Rectal smooth muscle tissue (tissue), 1 donor: ENCODE measurements around the gene MAN2B1.
"Not testable (repeated sequence)": the region's sequence is repeated elsewhere in the genome, so short reads cannot be mapped to it uniquely, and the experiment has no call there.

ENCODE experiments used
- H3K27ac ChIP-seq: one replicate; pipeline ENCODE4 v1.7.0; 2013; ENCODE audit warnings: low read depth, low read length, inconsistent platforms
- H3K27me3 ChIP-seq: one replicate; pipeline ENCODE4 v1.7.0; 2013; ENCODE audit warnings: low read length; ENCODE audit not compliant: control insufficient read depth, insufficient read depth
- H3K36me3 ChIP-seq: one replicate; pipeline ENCODE4 v1.7.0; 2013; ENCODE audit warnings: low read length; ENCODE audit not compliant: control insufficient read depth, insufficient read depth
- H3K4me1 ChIP-seq: one replicate; pipeline ENCODE4 v1.7.0; 2013; ENCODE audit warnings: low read length; ENCODE audit not compliant: control insufficient read depth, insufficient read depth
- H3K4me3 ChIP-seq: one replicate; pipeline ENCODE4 v1.7.0; 2013; ENCODE audit warnings: low read length
- H3K9ac ChIP-seq: one replicate; pipeline ENCODE4 v1.7.0; 2013; ENCODE audit warnings: low read length

The MAN2B1 gene

GRCh38 chr19:12698138-12698537 lies 31.6 kb upstream of the MAN2B1 start:
- Histone ChIP-seq H3K27ac (no peak overlapping the region), H3K4me3 (no peak overlapping the region), H3K27me3 (no peaks in the 10 kb centered on the region), H3K4me1 (peaks cover 6% of the 10 kb centered on the region), H3K9ac (no peak overlapping the region), H3K36me3 (peaks cover 28% of the 10 kb centered on the region)

GRCh38 chr19:12697425-12697824 lies 30.9 kb upstream of the MAN2B1 start:
- H3K4me3 ChIP-seq, result not testable (repeated sequence)

GRCh38 chr19:12696366-12697335 lies 30.1 kb upstream of the MAN2B1 start, which contains the start of gene FBXW9:
FBXW9 (minus strand) TSS chr19:12696631; CDS start chr19:12696581, 50 bp downstream.
- H3K27ac ChIP-seq, result peak within 1 kb of the TSS; percentile 90
- peaks cover 6% of the 10 kb centered on the region for H3K4me1 ChIP-seq
- H3K27me3 ChIP-seq, result no peaks in the 10 kb centered on the region
- peak within 1 kb of the TSS; percentile 97 for H3K4me3 ChIP-seq
- no peak within 1 kb of the TSS for H3K9ac ChIP-seq
- H3K36me3 ChIP-seq, result peaks cover 15% of the 10 kb centered on the region

More at GRCh38 chr19:12697425-12697824, 30.9 kb upstream of the MAN2B1 start:
- H3K27me3 ChIP-seq, H3K4me1 ChIP-seq, H3K27ac ChIP-seq, H3K9ac ChIP-seq: not testable (repeated sequence)
- peaks cover 21% of the 10 kb centered on the region for H3K36me3 ChIP-seq

GRCh38 chr19:12695997-12696365 lies 29.4 kb upstream of the MAN2B1 start:
- Histone ChIP-seq H3K36me3 (peaks cover 8% of the 10 kb centered on the region), H3K27me3 (no peaks in the 10 kb centered on the region), H3K4me1 (peaks cover 6% of the 10 kb centered on the region), H3K27ac (no peak overlapping the region), H3K9ac (no peak overlapping the region), H3K4me3 (peak overlapping the region; percentile 97)

GRCh38 chr19:12695514-12695913 lies 29.0 kb upstream of the MAN2B1 start:
- peak overlapping the region; percentile 97 for H3K4me3 ChIP-seq
- H3K27ac ChIP-seq, result no peak overlapping the region

GRCh38 chr19:12695096-12695495 lies 28.6 kb upstream of the MAN2B1 start:
- Histone ChIP-seq H3K4me3 (no peak overlapping the region), H3K9ac (no peak overlapping the region), H3K27me3 (no peaks in the 10 kb centered on the region), H3K27ac (no peak overlapping the region), H3K36me3 (peaks cover 3% of the 10 kb centered on the region), H3K4me1 (peaks cover 6% of the 10 kb centered on the region)

More at GRCh38 chr19:12695514-12695913, 29.0 kb upstream of the MAN2B1 start:
- no peak overlapping the region for H3K9ac ChIP-seq
- H3K36me3 ChIP-seq, result peaks cover 3% of the 10 kb centered on the region
- peaks cover 6% of the 10 kb centered on the region for H3K4me1 ChIP-seq
- no peaks in the 10 kb centered on the region for H3K27me3 ChIP-seq

- Histone ChIP-seq H3K27me3 (no peaks in the 10 kb centered on the region), H3K4me3 (no peak overlapping the region), H3K4me1 (peaks cover 6% of the 10 kb centered on the region), H3K36me3 (peaks cover under 1% of the 10 kb centered on the region), H3K27ac (no peak overlapping the region), H3K9ac (no peak overlapping the region)
Measured at GRCh38 chr19:12694641-12695040, 28.1 kb upstream of the MAN2B1 start.

GRCh38 chr19:12692960-12693359 lies 26.4 kb upstream of the MAN2B1 start:
- Histone ChIP-seq H3K27ac (no peak overlapping the region), H3K36me3 (no peaks in the 10 kb centered on the region), H3K4me3 (no peak overlapping the region), H3K9ac (no peak overlapping the region), H3K4me1 (peaks cover 6% of the 10 kb centered on the region), H3K27me3 (no peaks in the 10 kb centered on the region)

GRCh38 chr19:12689581-12690216 lies 23.2 kb upstream of the MAN2B1 start:
- Histone ChIP-seq H3K27ac (no peak overlapping the region), H3K4me1 (no peaks in the 10 kb centered on the region), H3K9ac (no peak overlapping the region), H3K36me3 (no peaks in the 10 kb centered on the region), H3K4me3 (no peak overlapping the region), H3K27me3 (no peaks in the 10 kb centered on the region)

- Histone ChIP-seq H3K36me3 (no peaks in the 10 kb centered on the region), H3K4me1 (no peaks in the 10 kb centered on the region), H3K9ac (no peak overlapping the region), H3K27me3 (no peaks in the 10 kb centered on the region), H3K27ac (no peak overlapping the region), H3K4me3 (no peak overlapping the region)
Measured at GRCh38 chr19:12689012-12689411, 22.5 kb upstream of the MAN2B1 start.

- H3K9ac ChIP-seq, result no peak within 1 kb of the TSS
Measured at GRCh38 chr19:12687496-12688196, 21.1 kb upstream of the MAN2B1 start, which contains the start of gene GNG14. GNG14 (plus strand) TSS chr19:12687998; CDS start chr19:12688049, 51 bp downstream.

GRCh38 chr19:12685831-12686230 lies 19.3 kb upstream of the MAN2B1 start:
- no peak overlapping the region for H3K27ac ChIP-seq
- H3K36me3 ChIP-seq, result no peaks in the 10 kb centered on the region
- H3K4me1 ChIP-seq, result no peaks in the 10 kb centered on the region
- H3K9ac ChIP-seq, result no peak overlapping the region
- no peak overlapping the region for H3K4me3 ChIP-seq
- no peaks in the 10 kb centered on the region for H3K27me3 ChIP-seq

More at GRCh38 chr19:12687496-12688196, 21.1 kb upstream of the MAN2B1 start, which contains the start of gene GNG14:
- H3K36me3 ChIP-seq, result no peaks in the 10 kb centered on the region
- H3K4me3 ChIP-seq, result no peak within 1 kb of the TSS
- H3K4me1 ChIP-seq, result no peaks in the 10 kb centered on the region
- H3K27ac ChIP-seq, result no peak within 1 kb of the TSS
- H3K27me3 ChIP-seq, result no peaks in the 10 kb centered on the region
